SK-N-SH treated with all-trans-retinoic acid at 6 μM for 48 hours (cell line): ENCODE results near the gene GMNC.

ENCODE experiments used
- ATAC-seq: fragments of 200-7000 bp; cut with Tn5 transposase; 3 replicates; pipeline ENCODE4 v1.9.1; 2020; ENCODE audit warnings: mild to moderate bottlenecking, moderate library complexity
- BACH2 ChIP-seq: fragments of 250-450 bp; sonication (Bioruptor Pico); IDR thresholded peaks from 2 replicates; pipeline ENCODE4 v1.9.0; 2021; ENCODE audit warnings: mild to moderate bottlenecking, borderline replicate concordance
- CREB5 ChIP-seq: fragments of 250-450 bp; sonication (Bioruptor Pico); IDR thresholded peaks from 2 replicates; pipeline ENCODE4 v1.5.1; 2020; ENCODE audit warnings: low read depth, mild to moderate bottlenecking, moderate library complexity
- CSDC2 ChIP-seq: fragments of 250-450 bp; sonication (Bioruptor Pico); IDR thresholded peaks from 2 replicates; pipeline ENCODE4 v1.5.0; 2020; ENCODE audit warnings: mild to moderate bottlenecking, moderate library complexity
- ESRRG ChIP-seq: fragments of 250-450 bp; sonication (Bioruptor Pico); IDR thresholded peaks from 2 replicates; pipeline ENCODE4 v1.6.1; 2021; ENCODE audit warnings: mild to moderate bottlenecking
- GLIS3 ChIP-seq: fragments of 250-450 bp; sonication (Bioruptor Pico); IDR thresholded peaks from 2 replicates; pipeline ENCODE4 v1.5.0; 2020; ENCODE audit warnings: mild to moderate bottlenecking, moderate library complexity
- ISL1 ChIP-seq: fragments of 250-450 bp; sonication (Bioruptor Pico); IDR thresholded peaks from 2 replicates; pipeline ENCODE4 v2.1.2; 2022; ENCODE audit warnings: mild to moderate bottlenecking, moderate library complexity
- PPARA ChIP-seq: fragments of 250-450 bp; sonication (Bioruptor Pico); IDR thresholded peaks from 2 replicates; pipeline ENCODE4 v1.5.0; 2020; ENCODE audit warnings: mild to moderate bottlenecking, borderline replicate concordance
- RARB ChIP-seq: fragments of 250-450 bp; sonication (Bioruptor Pico); IDR thresholded peaks from 2 replicates; pipeline ENCODE4 v1.8.0; 2021; ENCODE audit warnings: mild to moderate bottlenecking, moderate library complexity
- SNAI2 ChIP-seq: fragments of 250-450 bp; sonication (Bioruptor Pico); IDR thresholded peaks from 2 replicates; pipeline ENCODE4 v1.5.0; 2020; ENCODE audit warnings: mild to moderate bottlenecking, moderate library complexity
- TOX ChIP-seq: fragments of 250-450 bp; sonication (Bioruptor Pico); IDR thresholded peaks from 2 replicates; pipeline ENCODE4 v1.8.0; 2021; ENCODE audit warnings: mild to moderate bottlenecking, moderate library complexity, borderline replicate concordance
- TSHZ2 ChIP-seq: fragments of 250-450 bp; sonication (Bioruptor Pico); IDR thresholded peaks from 2 replicates; pipeline ENCODE4 v1.5.0; 2020; ENCODE audit warnings: mild to moderate bottlenecking, moderate library complexity
- ZC3H10 ChIP-seq: fragments of 250-450 bp; sonication (Bioruptor Pico); IDR thresholded peaks from 2 replicates; pipeline ENCODE4 v1.5.1; 2021; ENCODE audit warnings: mild to moderate bottlenecking, moderate library complexity
- ZFP3 ChIP-seq: fragments of 250-450 bp; sonication (Bioruptor Pico); IDR thresholded peaks from 2 replicates; pipeline ENCODE4 v1.5.0; 2020; ENCODE audit warnings: mild to moderate bottlenecking, moderate library complexity
- ZFP30 ChIP-seq: fragments of 450-650 bp; formaldehyde crosslinking; IDR thresholded peaks from 2 replicates; pipeline ENCODE4 v1.5.0; 2022; ENCODE audit warnings: mild to moderate bottlenecking, moderate library complexity
- ZNF565 ChIP-seq: fragments of 450-650 bp; formaldehyde crosslinking; conservative IDR thresholded peaks from 2 replicates; pipeline ENCODE4 v1.5.0; 2020; ENCODE audit warnings: low read depth, mild to moderate bottlenecking, moderate library complexity
- ZNF70 ChIP-seq: fragments of 450-650 bp; formaldehyde crosslinking; IDR thresholded peaks from 2 replicates; pipeline ENCODE4 v1.5.0; 2020; ENCODE audit warnings: mild to moderate bottlenecking, moderate library complexity

GMNC gene

GRCh38 chr3:190809351-190809750 is 53.1 kb downstream of the GMNC start:
- TF ChIP-seq ISL1 (no peak), ZNF565 (CRISPR knock-in tag) (no peak), GLIS3 (CRISPR knock-in tag) (no peak), ZNF70 (CRISPR knock-in tag) (no peak), ZFP3 (CRISPR knock-in tag) (no peak), ZFP30 (no peak), PPARA (no peak), BACH2 (CRISPR knock-in tag) (no peak), RARB (CRISPR knock-in tag) (no peak), CSDC2 (CRISPR knock-in tag) (no peak), SNAI2 (CRISPR knock-in tag) (no peak), TSHZ2 (CRISPR knock-in tag) (no peak), ESRRG (CRISPR knock-in tag) (no peak), ZC3H10 (CRISPR knock-in tag) (no peak), TOX (no peak), CREB5 (CRISPR knock-in tag) (no peak)
- no peak for ATAC-seq

- no peak for ATAC-seq
- TF ChIP-seq ZC3H10 (CRISPR knock-in tag), result no peak
- TF ChIP-seq GLIS3 (CRISPR knock-in tag), result no peak
- no peak for TF ChIP-seq SNAI2 (CRISPR knock-in tag)
- no peak for TF ChIP-seq ZFP3 (CRISPR knock-in tag)
- no peak for TF ChIP-seq ISL1
- no peak for TF ChIP-seq ZNF565 (CRISPR knock-in tag)
These were observed 54.6 kb downstream of the GMNC start for GRCh38 chr3:190807719-190808375.
